GM18511 (cell line): ENCODE data around the gene TLE2.
"Not testable (repeated sequence)": the region's sequence is repeated elsewhere in the genome, so short reads cannot be mapped to it uniquely, and the experiment has no call there.

Experiments
- ATAC-seq: cut with Tn5 transposase; IDR thresholded peaks from one replicate; pipeline ENCODE4 v1.9.1; 2021; ENCODE audit warnings: mild to moderate bottlenecking, moderate library complexity; ENCODE audit not compliant: unreplicated experiment

TLE2 gene

GRCh38 chr19:3056417-3057088, 27.5 kb upstream of the TLE2 start:
- ATAC-seq, result no peak

- no peak for ATAC-seq
Observed at GRCh38 chr19:3055741-3056416, 26.8 kb upstream of the TLE2 start.

GRCh38 chr19:3054972-3055740, 26.1 kb upstream of the TLE2 start:
- ATAC-seq, result no peak

- ATAC-seq, result no peak
Observed at GRCh38 chr19:3054265-3054971, 25.3 kb upstream of the TLE2 start.

DNA sequence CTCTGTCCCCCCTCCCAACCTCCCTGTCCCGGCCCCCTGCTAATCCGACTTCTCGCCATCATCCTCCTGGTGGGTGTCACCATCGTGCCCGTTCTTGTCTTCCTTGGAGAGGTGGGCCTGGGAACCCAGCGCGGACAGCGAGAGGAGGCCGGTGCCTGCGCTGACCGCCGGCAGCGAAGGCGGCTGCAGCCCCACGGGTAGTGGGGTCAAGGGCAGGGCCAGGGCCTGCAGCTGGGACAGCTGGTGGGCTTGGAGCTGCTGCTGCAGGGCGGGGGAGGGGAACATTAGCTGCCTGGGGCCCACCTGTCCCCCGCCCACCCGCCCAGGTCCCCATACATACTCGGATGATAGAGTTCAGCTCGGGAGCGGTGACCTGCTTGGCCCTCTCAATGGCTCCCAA, 24.7 kb upstream of the TLE2 start:
- no peak for ATAC-seq

GRCh38 chr19:3053218-3053621, 24.1 kb upstream of the TLE2 start:
- ATAC-seq, result no peak

DNA sequence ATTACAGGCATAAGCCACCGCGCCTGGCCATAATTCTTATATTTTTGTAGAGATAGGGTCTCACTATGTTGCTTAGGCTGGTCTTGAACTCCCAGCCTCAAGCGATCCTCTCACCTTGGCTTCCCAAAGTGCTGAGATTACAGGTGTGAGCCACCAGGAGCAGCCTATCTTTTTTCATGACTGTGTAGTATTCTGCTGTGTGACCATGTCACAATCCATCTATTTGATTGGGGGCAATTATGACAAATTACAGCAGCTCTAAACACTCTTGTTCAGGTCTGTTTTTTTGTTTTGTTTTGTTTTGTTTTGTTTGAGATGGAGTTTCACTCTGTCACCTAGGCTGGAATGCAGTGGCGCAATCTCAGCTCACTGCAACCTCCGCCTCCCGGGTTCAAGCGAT, 20.9 kb upstream of the TLE2 start:
- ATAC-seq, result not testable (repeated sequence)

DNA sequence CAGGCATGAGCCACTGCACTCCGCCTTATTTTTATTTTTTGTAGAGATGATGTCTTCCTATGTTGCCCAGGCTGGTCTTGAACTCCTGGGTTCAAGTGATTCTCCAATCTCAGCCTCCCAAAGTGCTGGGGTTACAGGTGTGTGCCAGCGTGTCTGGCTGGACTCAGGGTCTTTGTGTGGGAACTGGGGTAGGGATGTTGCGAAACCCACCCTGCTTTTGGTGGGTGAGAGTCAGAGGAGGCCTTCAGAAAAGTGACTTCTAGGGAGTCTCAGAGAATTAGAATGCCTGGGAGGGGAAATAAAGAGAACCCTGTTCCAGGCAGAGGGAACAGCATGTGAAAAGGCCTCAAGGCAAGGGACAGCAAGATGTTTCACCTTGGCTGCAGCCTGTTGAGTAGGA, 20.0 kb upstream of the TLE2 start:
- no peak for ATAC-seq

GRCh38 chr19:3048190-3048533, 19.1 kb upstream of the TLE2 start:
- ATAC-seq, result no peak

- no peak for ATAC-seq
Observed at GRCh38 chr19:3047496-3048189, 18.6 kb upstream of the TLE2 start.

DNA sequence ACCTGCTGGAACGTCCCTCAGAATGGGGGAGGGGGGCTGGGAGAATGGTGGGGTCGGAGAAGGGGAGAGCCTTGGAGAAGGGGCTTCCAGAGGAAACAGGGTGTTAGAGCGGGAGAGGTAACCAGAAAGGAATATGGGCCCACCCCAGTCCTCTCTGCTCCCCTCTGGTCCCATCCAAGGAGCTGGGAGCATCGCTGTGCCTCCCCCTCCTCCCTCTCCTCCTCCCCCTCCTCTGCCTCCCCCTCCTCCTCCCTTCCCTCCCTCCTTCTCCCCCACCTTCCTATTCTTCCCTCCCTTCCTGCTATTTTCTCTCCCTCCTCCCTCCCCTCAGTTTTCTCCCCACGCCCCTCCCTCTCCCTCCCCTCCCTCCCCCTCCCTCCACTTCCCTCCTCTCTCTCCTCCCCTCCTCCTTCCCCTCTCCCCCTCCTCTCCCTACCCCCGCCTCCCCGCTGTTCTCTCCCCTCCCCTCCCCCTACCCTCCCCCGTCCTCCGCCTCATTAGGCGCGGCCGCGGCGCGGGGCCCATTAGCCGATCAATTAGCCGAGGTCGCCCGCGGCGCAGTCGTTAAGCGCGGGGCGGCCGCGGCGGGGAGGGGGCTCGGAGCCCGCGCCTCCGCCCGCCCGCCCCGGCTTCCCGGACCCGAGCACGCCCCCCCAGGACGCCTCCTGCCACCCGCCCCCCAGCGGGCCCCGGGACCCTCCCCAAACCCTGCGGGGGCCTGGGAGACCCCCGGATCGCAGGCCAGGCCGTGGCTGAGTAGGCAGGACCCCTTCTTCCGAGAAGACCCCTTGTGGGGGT, 17.8 kb upstream of the TLE2 start:
- no peak for ATAC-seq

GRCh38 chr19:3045885-3046697, 17.0 kb upstream of the TLE2 start:
- no peak for ATAC-seq

DNA sequence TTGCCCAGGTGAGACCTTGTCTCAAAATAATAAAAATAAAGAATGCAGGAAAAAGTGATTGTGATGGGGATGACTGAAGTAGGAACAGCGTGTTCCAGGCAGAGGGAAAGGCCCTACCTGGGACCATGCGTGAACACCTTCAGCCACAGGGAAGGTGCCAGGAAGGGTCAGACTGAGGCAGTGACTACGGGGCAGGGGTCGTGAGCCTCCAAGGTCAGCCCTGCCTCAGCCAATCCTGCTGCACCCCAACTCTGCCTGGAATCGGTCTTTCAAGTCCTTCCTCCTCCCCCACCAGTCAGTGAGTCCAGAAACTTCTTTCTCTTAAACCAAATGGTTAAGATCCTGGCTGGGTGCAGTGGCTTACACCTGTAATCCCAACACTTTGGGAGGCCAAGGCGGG, 16.1 kb upstream of the TLE2 start:
- no peak for ATAC-seq

GRCh38 chr19:3042621-3043267, 13.7 kb upstream of the TLE2 start:
- ATAC-seq, result no peak

DNA sequence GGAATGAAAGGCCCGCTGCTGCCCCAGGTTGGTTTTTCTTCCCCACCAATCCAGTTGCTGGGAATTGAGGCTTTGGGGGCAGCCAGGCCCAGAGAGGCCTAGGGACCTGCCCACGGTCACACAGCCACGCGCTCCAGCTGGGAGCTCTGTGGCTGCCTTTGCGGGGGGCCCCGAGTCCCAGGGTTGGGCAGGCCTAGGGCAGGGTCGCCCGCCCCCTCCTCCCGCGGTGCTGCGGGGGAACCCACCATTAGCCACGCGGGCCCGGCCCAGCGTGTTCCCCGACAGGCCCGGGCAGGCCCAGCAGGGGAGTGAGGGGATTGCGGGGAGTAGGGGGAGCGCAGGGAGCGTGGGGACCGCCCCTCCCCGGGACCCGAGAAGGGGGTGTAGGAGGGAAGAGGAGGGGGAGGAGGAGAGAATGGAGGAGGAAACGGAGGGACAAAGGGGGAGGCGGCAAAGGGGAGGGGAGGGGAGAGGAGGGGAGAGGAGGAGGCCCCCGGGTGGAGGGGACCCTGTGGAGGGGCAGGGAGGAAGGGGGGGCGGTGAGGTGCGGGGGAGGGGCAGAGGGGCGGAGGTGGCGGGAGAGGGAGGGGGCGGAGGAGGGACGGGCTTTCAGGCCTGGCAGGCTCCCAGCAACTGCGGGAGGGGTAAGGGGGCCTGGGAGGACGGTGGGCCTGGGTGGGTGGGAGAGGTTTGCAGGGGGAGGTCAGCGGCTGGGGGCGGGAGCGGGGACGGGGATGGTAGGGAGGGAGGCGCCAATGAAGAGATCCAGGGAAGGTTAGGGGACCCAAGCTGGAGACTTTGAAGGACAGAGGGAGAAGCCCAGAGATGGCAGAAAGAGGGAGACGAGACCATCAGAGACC, 12.9 kb upstream of the TLE2 start:
- ATAC-seq, result no peak

- no peak for ATAC-seq
Observed at GRCh38 chr19:3041327-3041726, 12.2 kb upstream of the TLE2 start.

DNA sequence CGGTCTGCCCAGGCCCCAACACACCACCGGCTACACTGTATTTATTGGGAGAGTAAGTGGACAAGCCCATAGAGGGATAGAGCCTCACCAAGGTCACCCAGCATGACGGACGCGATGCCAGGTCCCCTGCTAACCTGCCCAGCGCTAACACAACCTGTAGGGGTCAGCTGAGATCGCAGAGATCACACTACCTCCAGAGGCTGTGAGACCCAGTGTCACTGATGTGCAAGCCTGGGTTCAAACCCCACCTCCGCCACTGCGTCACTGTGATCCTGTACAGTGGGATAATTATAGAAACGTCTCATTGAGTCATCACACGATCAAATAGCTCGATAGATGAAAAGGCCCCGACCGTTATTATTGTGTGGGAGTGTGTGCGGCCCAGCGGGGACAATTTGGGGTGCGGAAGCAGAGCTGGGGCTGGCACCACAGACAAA, 10.6 kb upstream of the TLE2 start:
- no peak for ATAC-seq

DNA sequence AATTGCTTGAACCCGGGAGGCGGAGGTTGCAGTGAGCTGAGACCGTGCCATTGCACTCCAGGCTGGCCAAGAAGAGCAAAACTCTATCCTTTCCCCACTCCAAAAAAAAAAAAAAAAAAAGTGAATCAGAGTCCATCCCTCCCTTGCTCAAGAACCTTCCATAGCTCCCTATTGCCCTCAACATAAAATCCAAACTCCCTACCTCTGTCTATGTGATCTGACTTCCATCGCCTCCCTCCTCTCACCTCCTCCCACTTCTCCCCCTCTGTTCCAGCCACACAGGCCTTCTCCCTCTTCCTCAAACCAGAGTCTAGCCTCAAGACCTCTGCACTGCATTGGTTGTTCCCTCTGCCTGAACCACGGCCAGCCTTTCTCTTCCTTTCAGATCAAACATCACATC, 10.0 kb upstream of the TLE2 start:
- no peak for ATAC-seq
